GM18517 (cell line): ENCODE measurements around the gene ARSB.

ENCODE experiments used
- ATAC-seq: cut with Tn5 transposase; IDR thresholded peaks from one replicate; pipeline ENCODE4 v1.9.1; 2021; ENCODE audit warnings: mild to moderate bottlenecking, moderate library complexity; ENCODE audit not compliant: unreplicated experiment

ARSB gene

DNA sequence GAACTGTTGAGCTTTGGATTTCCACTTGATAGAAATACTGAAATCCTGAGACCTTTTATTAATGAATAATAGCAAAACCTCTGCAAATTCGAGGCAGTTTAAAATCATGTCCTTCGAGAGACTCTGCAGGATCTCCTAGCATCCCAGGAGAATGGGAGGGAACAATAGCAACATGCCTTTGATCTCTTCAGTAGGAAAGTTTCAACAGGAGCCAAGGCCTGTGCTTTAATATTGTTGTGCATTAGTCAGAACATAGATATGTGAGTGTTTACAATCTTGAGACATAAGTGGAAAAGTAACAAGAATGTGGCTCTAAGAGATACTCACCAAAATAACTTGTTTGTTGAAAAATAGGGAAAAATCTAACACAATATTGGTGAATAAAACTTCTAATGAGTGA, 253.2 kb downstream of the ARSB start:
- no peak for ATAC-seq

DNA sequence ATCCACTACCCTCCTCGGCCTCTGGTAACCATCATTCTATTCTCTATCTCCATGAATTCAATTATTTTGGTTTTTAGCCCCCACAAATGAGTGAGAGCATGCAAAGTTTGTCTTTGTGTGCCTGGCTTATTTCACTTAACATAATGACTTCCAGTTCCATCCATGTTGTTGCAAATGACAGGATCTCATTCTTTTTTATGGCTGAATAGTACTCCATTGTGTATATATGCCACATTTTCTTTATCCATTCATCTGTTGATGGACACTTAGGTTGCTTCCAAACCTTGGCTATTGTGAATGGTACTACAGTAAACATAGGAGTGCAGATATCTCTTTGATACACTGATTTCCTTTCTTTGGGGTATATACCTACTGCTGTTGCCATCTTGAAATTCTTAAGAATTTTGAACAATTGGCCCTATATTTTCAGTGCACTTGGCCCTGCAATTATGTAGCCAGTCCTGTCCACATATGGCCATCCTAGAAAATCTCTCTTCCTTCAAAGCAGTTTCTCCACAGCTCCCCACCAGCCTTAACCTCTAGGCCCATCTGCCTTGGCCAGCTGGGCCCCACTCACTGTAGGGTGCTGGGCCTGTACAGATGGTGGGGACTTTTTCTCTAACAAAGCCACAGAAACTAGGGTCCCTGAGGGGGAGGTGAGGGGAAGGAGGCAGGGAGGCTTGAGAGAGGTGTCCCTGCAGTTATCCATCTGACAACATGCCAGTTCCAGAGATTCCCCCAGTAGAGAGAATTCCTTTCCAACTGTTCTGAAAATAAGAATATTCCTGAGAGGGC, 254.6 kb downstream of the ARSB start:
- no peak for ATAC-seq

DNA sequence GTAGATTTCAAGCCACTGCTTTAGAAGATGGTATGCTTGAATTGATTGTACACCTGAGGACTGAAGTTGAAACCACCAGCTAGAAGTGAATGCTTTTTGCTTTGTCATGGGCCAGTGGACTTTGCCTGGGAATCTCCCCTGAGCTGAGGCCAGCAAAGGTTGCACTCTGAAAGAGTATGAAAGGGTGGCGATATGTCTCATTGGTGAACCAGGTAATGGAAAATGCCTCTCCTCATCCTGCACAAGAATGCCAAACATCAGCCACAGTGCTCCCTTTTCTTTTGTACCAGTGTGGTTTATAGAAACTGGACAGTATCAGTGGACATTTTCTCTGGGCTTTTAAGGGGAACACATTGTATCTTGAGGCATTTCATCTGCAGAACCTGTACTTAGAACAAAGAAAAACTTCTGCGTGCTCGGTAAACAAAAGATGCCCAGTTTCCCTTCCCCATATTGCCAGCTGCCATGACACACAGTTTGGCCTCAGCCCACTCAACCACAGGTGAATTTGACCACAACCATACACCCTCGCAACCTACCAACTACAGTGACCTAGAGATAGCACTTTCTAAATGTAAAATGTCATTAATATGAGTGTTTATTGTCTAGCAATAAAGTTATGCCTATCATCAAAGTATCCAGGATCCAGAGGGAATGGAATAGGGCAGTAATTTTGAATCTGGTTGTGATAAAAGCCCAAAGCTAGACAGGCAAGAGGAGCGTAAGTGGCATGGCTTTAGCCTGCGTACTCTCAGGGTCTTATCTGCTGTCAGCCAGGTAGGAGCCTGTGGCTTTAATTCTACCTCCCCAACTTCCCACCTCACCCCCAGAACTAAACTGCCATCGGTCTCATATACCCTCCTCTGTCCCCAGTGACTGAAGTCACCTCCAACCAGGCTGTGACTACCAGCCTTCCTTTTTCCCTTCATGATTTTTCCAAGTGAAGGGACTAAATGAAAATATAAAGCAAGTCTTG, 257.0 kb downstream of the ARSB start:
- ATAC-seq, result peak; percentile 83
